ENCODE results near the gene SORT1.
"Not testable (repeated sequence)": the region's sequence is repeated elsewhere in the genome, so short reads cannot be mapped to it uniquely, and the experiment has no call there.

Gene SORT1

GRCh38 chr1:109338608-109339007 is 59.1 kb downstream of the SORT1 start:
- DNase-seq (ENCODE audit: low spot score), result no peak

GRCh38 chr1:109338091-109338490 is 59.6 kb downstream of the SORT1 start:
- no peak for DNase-seq (ENCODE audit: low spot score)

- no peak for DNase-seq (ENCODE audit: low spot score)
Measured at GRCh38 chr1:109335091-109335490, 62.6 kb downstream of the SORT1 start.

GRCh38 chr1:109331113-109331512 is 66.6 kb downstream of the SORT1 start:
- DNase-seq (ENCODE audit: low spot score), result no peak

- no peak for DNase-seq (ENCODE audit: low spot score)
Measured at GRCh38 chr1:109327285-109327684, 70.4 kb downstream of the SORT1 start.

- DNase-seq (ENCODE audit: low spot score), result no peak
Measured at GRCh38 chr1:109322974-109323373, 74.7 kb downstream of the SORT1 start.

- DNase-seq (ENCODE audit: low spot score), result no peak
Measured at GRCh38 chr1:109319114-109319513, 78.6 kb downstream of the SORT1 start.

GRCh38 chr1:109316506-109316905 is 81.2 kb downstream of the SORT1 start:
- no peak for DNase-seq (ENCODE audit: low spot score)

GRCh38 chr1:109315288-109315687 is 82.4 kb downstream of the SORT1 start:
- no peak for DNase-seq (ENCODE audit: low spot score)

GRCh38 chr1:109314795-109315194 is 82.9 kb downstream of the SORT1 start:
- DNase-seq (ENCODE audit: low spot score), result no peak

GRCh38 chr1:109312978-109313775 is 84.5 kb downstream of the SORT1 start:
- DNase-seq (ENCODE audit: low spot score), result no peak

GRCh38 chr1:109312246-109312645 is 85.5 kb downstream of the SORT1 start:
- DNase-seq (ENCODE audit: low spot score), result no peak

- no peak for DNase-seq (ENCODE audit: low spot score)
Measured at GRCh38 chr1:109309347-109309746, 88.4 kb downstream of the SORT1 start.

GRCh38 chr1:109307274-109308021 is 90.3 kb downstream of the SORT1 start:
- peak; percentile 69 for DNase-seq (ENCODE audit: low spot score)

- DNase-seq (ENCODE audit: low spot score), result no peak
Measured at GRCh38 chr1:109306832-109307273, 90.9 kb downstream of the SORT1 start, which contains the start of gene MYBPHL. Gene MYBPHL (minus strand): TSS chr1:109307011. CDS start chr1:109306991, 20 bp downstream.

- DNase-seq (ENCODE audit: low spot score), result not testable (repeated sequence)
Measured at GRCh38 chr1:109305991-109306390, 91.7 kb downstream of the SORT1 start.

GRCh38 chr1:109304226-109304920 is 93.3 kb downstream of the SORT1 start:
- DNase-seq (ENCODE audit: low spot score), result no peak

GRCh38 chr1:109301874-109302273 is 95.8 kb downstream of the SORT1 start:
- no peak for DNase-seq (ENCODE audit: low spot score)

GRCh38 chr1:109300650-109301151 is 97.0 kb downstream of the SORT1 start:
- DNase-seq (ENCODE audit: low spot score), result no peak

GRCh38 chr1:109299558-109300343 is 98.0 kb downstream of the SORT1 start:
- no peak for DNase-seq (ENCODE audit: low spot score)
